Measurements from ENCODE around the gene PDHX. TPM values are rescaled to one million over a fixed set of nuclear protein-coding genes. Genes with fewer than 3 reads are reported as not detected.

Gene PDHX
- total and polyA plus RNA-seq, 2 of the 4 experiments (the other 2 are of a cell fraction), result 19.8 to 26.7 TPM

DNA sequence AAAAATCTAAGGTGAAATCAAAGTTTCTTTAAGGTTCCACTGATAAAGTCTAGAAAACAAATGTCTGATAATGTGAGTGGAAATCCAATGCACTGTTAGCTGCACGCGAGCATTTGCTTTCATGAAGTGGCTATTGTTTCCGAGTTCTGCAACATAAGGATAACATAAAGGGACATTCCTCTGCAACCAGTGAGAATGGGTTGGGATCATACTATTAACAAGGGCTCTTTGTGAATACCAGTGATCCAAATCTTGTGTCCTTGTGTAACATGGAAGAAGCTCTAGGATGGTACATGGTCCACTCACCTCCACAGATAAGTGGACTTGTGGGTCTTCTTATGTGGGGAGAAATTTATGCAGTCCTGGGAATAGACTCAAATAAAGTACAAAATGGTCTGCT, 24.8 kb upstream of the PDHX start:
- WGBS, 2 experiments (ENCODE audit: extremely low coverage in 2 of 2, insufficient read length in 1 of 2), result 60% methylated on average over 2 of the region's 3 CpGs; no CpG with 5 or more reads in 1 of the 2 experiments
- Histone ChIP-seq H2BK15ac (ENCODE audit: low read depth, low read length) (no peak overlapping the region), H3K4ac (ENCODE audit: low read depth, low read length) (no peak overlapping the region), H2AK5ac (ENCODE audit: low read depth, low read length) (no peak overlapping the region), H2BK120ac (ENCODE audit: low read depth, low read length) (no peak overlapping the region), H4K8ac (ENCODE audit: low read depth in 2 of 2, low read length in 2 of 2) (no peak overlapping the region), H3K4me1 (ENCODE audit: control insufficient read depth, insufficient read depth, low read length) (no peaks in the 10 kb centered on the region), H3K4me2 (ENCODE audit: low read depth, low read length) (no peak overlapping the region), H3K9ac (ENCODE audit: low read depth, low read length) (no peak overlapping the region), H3K56ac (ENCODE audit: extremely low read depth, insufficient read depth, low read length) (no peak overlapping the region), H3K14ac (replicated peaks; ENCODE audit: low read depth, low read length) (no peak overlapping the region), H2BK5ac (ENCODE audit: low read depth, low read length, poor library complexity, severe bottlenecking) (no peak overlapping the region), H4K91ac (ENCODE audit: insufficient read depth, low read depth, low read length) (no peak overlapping the region), H3K9me1 (ENCODE audit: insufficient read depth, low read length) (no peaks in the 10 kb centered on the region), H3K27me3 (ENCODE audit: control insufficient read depth, insufficient read depth, low read length) (no peaks in the 10 kb centered on the region), H4K20me1 (ENCODE audit: insufficient read depth, low read length) (no peaks in the 10 kb centered on the region), H3K79me1 (ENCODE audit: low read depth in 1 of 2, low read length in 2 of 2) (peaks cover 2 to 6% of the 10 kb centered on the region in 2 experiments; a peak in 2 of 4 replicates), H2AFZ (replicated peaks; ENCODE audit: low read length, poor library complexity) (no peak overlapping the region), H3K4me3 (ENCODE audit: insufficient read depth, low read depth, low read length) (no peak overlapping the region), H3K23ac (ENCODE audit: low read depth, low read length) (no peak overlapping the region), H3K18ac (ENCODE audit: low read depth, low read length) (no peak overlapping the region), H2BK20ac (ENCODE audit: low read depth, low read length) (no peak overlapping the region; the same call in 1 of the 2 replicates), H4K5ac (ENCODE audit: low read depth, low read length) (no peak overlapping the region), H3K27ac (ENCODE audit: insufficient read depth, low read length) (no peak overlapping the region), H3K9me3 (ENCODE audit: control insufficient read depth, insufficient read depth, low read length) (no peaks in the 10 kb centered on the region), H2AK9ac (replicated peaks; ENCODE audit: low read depth, low read length, poor library complexity) (no peak overlapping the region), H3K36me3 (ENCODE audit: control insufficient read depth, insufficient read depth, low read length) (peaks cover 1% of the 10 kb centered on the region)
- in situ Hi-C loops (cut with MboI; ENCODE audit: low sequenced_read_pairs), result loop anchor here (5.0 kb wide), 1 partner anchor 304 kb away; no protein-coding TSS in a partner anchor
- ChIA-PET CTCF (interaction anchor here (0.6 to 2.2 kb wide), 4 partner anchors 24 to 305 kb away, joined by 3 to 21 read pairs (median 3); no protein-coding TSS in a partner anchor), POLR2A (ENCODE audit: unreplicated experiment) (no interaction called here)
- dilution Hi-C loops (cut with HindIII; ENCODE audit: low sequenced_read_pairs, unreplicated experiment), result no loop called here
- no peak for ATAC-seq (ENCODE audit: low read depth)
- TF ChIP-seq, protein P1, sequence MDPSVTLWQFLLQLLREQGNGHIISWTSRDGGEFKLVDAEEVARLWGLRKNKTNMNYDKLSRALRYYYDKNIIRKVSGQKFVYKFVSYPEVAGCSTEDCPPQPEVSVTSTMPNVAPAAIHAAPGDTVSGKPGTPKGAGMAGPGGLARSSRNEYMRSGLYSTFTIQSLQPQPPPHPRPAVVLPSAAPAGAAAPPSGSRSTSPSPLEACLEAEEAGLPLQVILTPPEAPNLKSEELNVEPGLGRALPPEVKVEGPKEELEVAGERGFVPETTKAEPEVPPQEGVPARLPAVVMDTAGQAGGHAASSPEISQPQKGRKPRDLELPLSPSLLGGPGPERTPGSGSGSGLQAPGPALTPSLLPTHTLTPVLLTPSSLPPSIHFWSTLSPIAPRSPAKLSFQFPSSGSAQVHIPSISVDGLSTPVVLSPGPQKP (IDR thresholded peaks at IDR 0.05; ENCODE audit: borderline replicate concordance, low read depth, low read length), result no peak
- TF ChIP-seq, protein P2, sequence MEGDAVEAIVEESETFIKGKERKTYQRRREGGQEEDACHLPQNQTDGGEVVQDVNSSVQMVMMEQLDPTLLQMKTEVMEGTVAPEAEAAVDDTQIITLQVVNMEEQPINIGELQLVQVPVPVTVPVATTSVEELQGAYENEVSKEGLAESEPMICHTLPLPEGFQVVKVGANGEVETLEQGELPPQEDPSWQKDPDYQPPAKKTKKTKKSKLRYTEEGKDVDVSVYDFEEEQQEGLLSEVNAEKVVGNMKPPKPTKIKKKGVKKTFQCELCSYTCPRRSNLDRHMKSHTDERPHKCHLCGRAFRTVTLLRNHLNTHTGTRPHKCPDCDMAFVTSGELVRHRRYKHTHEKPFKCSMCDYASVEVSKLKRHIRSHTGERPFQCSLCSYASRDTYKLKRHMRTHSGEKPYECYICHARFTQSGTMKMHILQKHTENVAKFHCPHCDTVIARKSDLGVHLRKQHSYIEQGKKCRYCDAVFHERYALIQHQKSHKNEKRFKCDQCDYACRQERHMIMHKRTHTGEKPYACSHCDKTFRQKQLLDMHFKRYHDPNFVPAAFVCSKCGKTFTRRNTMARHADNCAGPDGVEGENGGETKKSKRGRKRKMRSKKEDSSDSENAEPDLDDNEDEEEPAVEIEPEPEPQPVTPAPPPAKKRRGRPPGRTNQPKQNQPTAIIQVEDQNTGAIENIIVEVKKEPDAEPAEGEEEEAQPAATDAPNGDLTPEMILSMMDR (conservative IDR thresholded peaks at IDR 0.05; ENCODE audit: low read depth, low read length), result no peak
- no peak for TF ChIP-seq NFE2L2 (IDR thresholded peaks at IDR 0.05; ENCODE audit: low read depth, low read length)
- no peak for TF ChIP-seq MAZ (IDR thresholded peaks at IDR 0.05; ENCODE audit: borderline replicate concordance, low read depth, low read length)
- no peak for TF ChIP-seq CHD1 (IDR thresholded peaks at IDR 0.05; ENCODE audit: low read depth, low read length)
- no peak for TF ChIP-seq BHLHE40 (IDR thresholded peaks at IDR 0.05; ENCODE audit: low read depth, low read length)
- no peak for TF ChIP-seq SMC3 (IDR thresholded peaks at IDR 0.05; ENCODE audit: low read depth, low read length)
- TF ChIP-seq RAD21 (IDR thresholded peaks at IDR 0.05; ENCODE audit: low read length), result no peak
- TF ChIP-seq, protein P3, sequence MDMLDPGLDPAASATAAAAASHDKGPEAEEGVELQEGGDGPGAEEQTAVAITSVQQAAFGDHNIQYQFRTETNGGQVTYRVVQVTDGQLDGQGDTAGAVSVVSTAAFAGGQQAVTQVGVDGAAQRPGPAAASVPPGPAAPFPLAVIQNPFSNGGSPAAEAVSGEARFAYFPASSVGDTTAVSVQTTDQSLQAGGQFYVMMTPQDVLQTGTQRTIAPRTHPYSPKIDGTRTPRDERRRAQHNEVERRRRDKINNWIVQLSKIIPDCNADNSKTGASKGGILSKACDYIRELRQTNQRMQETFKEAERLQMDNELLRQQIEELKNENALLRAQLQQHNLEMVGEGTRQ (IDR thresholded peaks at IDR 0.05; ENCODE audit: low read depth, low read length), result no peak
- no peak for TF ChIP-seq FOS (IDR thresholded peaks at IDR 0.05; ENCODE audit: low read depth, low read length)
- TF ChIP-seq POLR2A (IDR thresholded peaks at IDR 0.05; ENCODE audit: low read depth, low read length), result no peak
- no peak for TF ChIP-seq RCOR1 (IDR thresholded peaks at IDR 0.05; ENCODE audit: insufficient replicate concordance, low read length)
- TF ChIP-seq MXI1 (IDR thresholded peaks at IDR 0.05; ENCODE audit: borderline replicate concordance, low read depth, low read length), result no peak
- no peak for TF ChIP-seq CEBPB (IDR thresholded peaks at IDR 0.05; ENCODE audit: low read depth, low read length)
- TF ChIP-seq MAFK (IDR thresholded peaks at IDR 0.05; ENCODE audit: low read depth, low read length), result no peak
- no peak for TF ChIP-seq RFX5 (IDR thresholded peaks at IDR 0.05; ENCODE audit: low read depth, low read length)
- intact Hi-C loops (cut with micrococcal nuclease), result loop anchor here (1.0 kb wide), 2 partner anchors 305 to 378 kb away; partner anchors contain the start of gene ELF5
- DNase-seq, result no peak
- no TSS peak for BruUV-seq (replicated peaks)
